Measurements from ENCODE around the gene ADAM15.

ADAM15 gene

GRCh38 chr1:155016231-155016831, 34.8 kb upstream of the ADAM15 start:
- no peak overlapping the region for H2AFZ ChIP-seq (ENCODE audit: low read depth, low read length, severe bottlenecking)
- no peaks in the 10 kb centered on the region for H3K27me3 ChIP-seq (ENCODE audit: low read length)
- no peaks in the 10 kb centered on the region for H3K9me3 ChIP-seq (ENCODE audit: insufficient read depth, low read length)
- no peak overlapping the region for H3K4me3 ChIP-seq (ENCODE audit: insufficient read depth, low read length, poor library complexity, severe bottlenecking)
- no peak for TF ChIP-seq CTCF (IDR thresholded peaks at IDR 0.05; ENCODE audit: insufficient read depth, low read length, poor library complexity, severe bottlenecking)
- no peak for TF ChIP-seq EZH2phosphoT487 (conservative IDR thresholded peaks at IDR 0.05; ENCODE audit: low read length)
- H3K36me3 ChIP-seq (ENCODE audit: low read length) = no peaks in the 10 kb centered on the region
- H3K9ac ChIP-seq (ENCODE audit: low read length) = no peak overlapping the region
- no peaks in the 10 kb centered on the region for H3K79me2 ChIP-seq (ENCODE audit: insufficient read depth, low read length)
- no peaks in the 10 kb centered on the region for H3K9me2 ChIP-seq (replicated peaks; ENCODE audit: insufficient read depth, low read length)
- H3F3A ChIP-seq (ENCODE audit: insufficient read depth) = peaks cover 6% of the 10 kb centered on the region; the same call in 1 of the 2 replicates
- H3K4me2 ChIP-seq (ENCODE audit: low read depth, low read length, poor library complexity, severe bottlenecking) = peak overlapping the region; percentile 11
- H3K27ac ChIP-seq (ENCODE audit: low read depth, low read length) = no peak overlapping the region
- H4K20me1 ChIP-seq (ENCODE audit: low read depth, low read length) = no peaks in the 10 kb centered on the region

- Histone ChIP-seq H2AFZ (ENCODE audit: low read depth, low read length, severe bottlenecking) (no peak overlapping the region), H3K27ac (ENCODE audit: low read depth, low read length) (no peak overlapping the region), H3K79me2 (ENCODE audit: insufficient read depth, low read length) (no peaks in the 10 kb centered on the region), H3K9me3 (ENCODE audit: insufficient read depth, low read length) (no peaks in the 10 kb centered on the region), H3K4me2 (ENCODE audit: low read depth, low read length, poor library complexity, severe bottlenecking) (peak overlapping the region; percentile 44), H3K27me3 (ENCODE audit: low read length) (no peaks in the 10 kb centered on the region), H3K4me3 (ENCODE audit: insufficient read depth, low read length, poor library complexity, severe bottlenecking) (no peak overlapping the region), H4K20me1 (ENCODE audit: low read depth, low read length) (no peaks in the 10 kb centered on the region), H3K9me2 (replicated peaks; ENCODE audit: insufficient read depth, low read length) (no peaks in the 10 kb centered on the region), H3K36me3 (ENCODE audit: low read length) (no peaks in the 10 kb centered on the region), H3F3A (ENCODE audit: insufficient read depth) (peaks cover 6% of the 10 kb centered on the region; the same call in 1 of the 2 replicates), H3K9ac (ENCODE audit: low read length) (no peak overlapping the region; the same call in 1 of the 2 replicates)
- peak; percentile 100 for TF ChIP-seq CTCF (IDR thresholded peaks at IDR 0.05; ENCODE audit: insufficient read depth, low read length, poor library complexity, severe bottlenecking)
- TF ChIP-seq EZH2phosphoT487 (conservative IDR thresholded peaks at IDR 0.05; ENCODE audit: low read length) = no peak
Observed at GRCh38 chr1:155017041-155017945, 33.8 kb upstream of the ADAM15 start.

GRCh38 chr1:155017946-155018316, 33.2 kb upstream of the ADAM15 start:
- Histone ChIP-seq H2AFZ (ENCODE audit: low read depth, low read length, severe bottlenecking) (no peak overlapping the region), H3K9ac (ENCODE audit: low read length) (no peak overlapping the region; the same call in 1 of the 2 replicates), H3K9me2 (replicated peaks; ENCODE audit: insufficient read depth, low read length) (no peaks in the 10 kb centered on the region), H4K20me1 (ENCODE audit: low read depth, low read length) (no peaks in the 10 kb centered on the region), H3K36me3 (ENCODE audit: low read length) (no peaks in the 10 kb centered on the region), H3K79me2 (ENCODE audit: insufficient read depth, low read length) (no peaks in the 10 kb centered on the region), H3K9me3 (ENCODE audit: insufficient read depth, low read length) (no peaks in the 10 kb centered on the region), H3K27ac (ENCODE audit: low read depth, low read length) (no peak overlapping the region), H3K27me3 (ENCODE audit: low read length) (no peaks in the 10 kb centered on the region), H3F3A (ENCODE audit: insufficient read depth) (peaks cover 6% of the 10 kb centered on the region; the same call in 1 of the 2 replicates), H3K4me2 (ENCODE audit: low read depth, low read length, poor library complexity, severe bottlenecking) (peak overlapping the region; percentile 28), H3K4me3 (ENCODE audit: insufficient read depth, low read length, poor library complexity, severe bottlenecking) (no peak overlapping the region)
- TF ChIP-seq CTCF (IDR thresholded peaks at IDR 0.05; ENCODE audit: insufficient read depth, low read length, poor library complexity, severe bottlenecking) = no peak
- no peak for TF ChIP-seq EZH2phosphoT487 (conservative IDR thresholded peaks at IDR 0.05; ENCODE audit: low read length)
